GM21390 (cell line): Measurements from ENCODE around the gene SEMA3F.
A peak's percentile ranks its signal among the peaks of the same experiment; 100 is the strongest.

Source experiments
- ATAC-seq: cut with Tn5 transposase; IDR thresholded peaks from one replicate; pipeline ENCODE4 v1.9.1; 2021; ENCODE audit not compliant: unreplicated experiment

Gene SEMA3F

DNA sequence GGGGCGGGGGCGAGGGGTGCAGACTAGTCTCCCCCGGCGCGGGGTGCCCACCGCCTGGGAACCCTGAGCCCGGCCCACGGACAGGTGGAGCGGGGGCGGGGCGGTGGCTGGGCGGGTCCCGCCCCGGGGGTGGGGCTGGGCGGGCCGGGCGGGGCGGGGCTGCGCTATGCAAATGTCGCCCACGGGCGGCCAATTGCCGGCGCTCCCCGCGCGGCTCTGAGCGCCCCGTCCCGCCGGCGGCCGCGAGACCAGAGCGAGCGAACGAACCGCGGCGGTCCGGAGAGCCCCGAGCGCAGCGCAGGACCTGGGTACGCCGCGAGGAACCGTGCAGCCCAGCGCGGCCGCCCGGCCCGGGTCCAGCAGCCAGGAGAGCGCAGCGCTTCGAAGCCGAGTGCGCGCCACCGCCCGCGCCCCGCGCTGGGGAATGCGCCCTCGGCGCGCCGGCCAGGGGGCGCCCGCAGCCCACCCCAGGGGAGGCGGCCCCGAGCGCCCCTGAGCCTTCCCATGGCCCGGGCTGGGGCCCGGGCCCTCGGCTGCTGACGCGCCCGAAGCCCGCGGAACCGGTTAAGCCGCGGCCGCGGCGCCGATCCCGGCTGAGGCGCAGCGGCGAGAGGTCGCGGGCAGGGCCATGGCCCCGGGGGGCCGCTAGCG, at the start of gene SEMA3F:
TSS of gene SEMA3F (plus strand) at position 485 of the 651 bp plus-strand sequence. CDS start 4,299 bp downstream, outside the sequence.
- ATAC-seq = peak; percentile 74

DNA sequence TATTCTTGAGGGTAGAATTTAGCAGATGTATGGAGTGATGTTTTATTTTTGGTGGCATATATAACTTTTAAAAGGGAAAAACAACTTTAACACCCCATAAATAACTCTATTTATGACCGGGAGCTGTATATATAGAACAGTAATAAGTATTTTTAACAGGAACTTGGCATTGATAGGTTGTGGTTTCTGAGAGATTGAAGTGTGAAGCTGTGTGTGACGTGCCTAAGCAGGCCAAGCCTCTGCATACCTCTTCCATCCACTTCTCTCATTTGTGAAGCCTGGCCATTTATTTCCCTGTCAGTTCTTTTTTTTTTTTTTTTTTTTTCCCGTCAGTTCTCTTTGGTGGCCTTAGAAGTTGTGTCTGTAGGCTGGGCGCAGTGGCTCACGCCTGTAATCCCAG, 43.4 kb upstream of the SEMA3F start:
- no peak for ATAC-seq

DNA sequence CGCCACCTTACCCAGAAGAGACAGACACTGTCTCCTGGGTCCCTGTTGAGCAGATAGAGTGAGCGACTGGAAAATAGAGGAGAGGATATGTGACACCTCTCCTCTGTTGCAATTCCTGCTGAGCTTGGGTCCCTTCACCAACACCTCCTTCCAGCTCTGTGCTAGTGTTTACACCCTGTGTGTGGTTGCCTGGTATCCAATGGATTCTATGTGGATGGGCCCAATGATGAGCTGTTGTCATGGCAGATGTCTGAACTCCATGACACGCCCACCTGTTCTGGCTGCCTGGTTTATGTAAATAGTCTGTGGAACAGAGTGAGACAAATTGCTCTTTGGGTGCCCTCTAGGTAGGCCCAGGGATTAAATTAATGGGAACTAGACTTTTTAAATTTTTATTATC, 42.7 kb upstream of the SEMA3F start:
- no peak for ATAC-seq

DNA sequence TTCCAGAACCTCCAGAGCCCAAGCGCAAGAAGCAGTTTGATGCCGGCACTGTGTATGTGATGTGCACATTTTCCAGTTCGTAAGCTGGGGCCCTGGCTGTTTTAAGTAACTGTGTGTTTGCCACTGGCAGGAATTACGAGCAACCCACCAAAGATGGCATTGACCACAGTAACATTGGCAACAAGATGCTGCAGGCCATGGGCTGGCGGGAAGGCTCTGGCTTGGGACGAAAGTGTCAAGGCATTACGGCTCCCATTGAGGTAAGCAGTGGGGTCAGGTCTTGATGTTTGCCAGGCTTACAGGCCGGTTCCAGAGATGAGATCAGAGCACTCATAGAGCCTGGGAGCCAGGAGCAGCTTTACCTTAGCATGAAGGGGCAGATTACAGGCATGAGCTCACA, 38.0 kb upstream of the SEMA3F start:
- no peak for ATAC-seq

DNA sequence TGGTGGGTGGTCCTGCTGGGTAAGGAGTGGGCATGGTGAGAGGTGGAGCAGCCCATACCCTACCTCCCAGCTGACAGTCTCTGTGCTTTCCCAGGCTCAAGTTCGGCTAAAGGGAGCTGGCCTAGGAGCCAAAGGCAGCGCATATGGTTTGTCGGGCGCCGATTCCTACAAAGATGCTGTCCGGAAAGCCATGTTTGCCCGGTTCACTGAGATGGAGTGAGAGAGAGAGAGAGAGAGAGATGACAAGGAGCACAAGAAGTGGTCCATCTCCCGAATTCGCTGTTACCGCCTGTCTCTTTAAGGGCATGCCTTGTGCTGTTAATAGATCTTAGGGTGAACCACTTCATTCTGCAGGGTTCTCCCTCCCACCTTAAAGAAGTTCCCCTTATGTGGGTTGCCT, 36.9 kb upstream of the SEMA3F start:
- ATAC-seq = no peak

DNA sequence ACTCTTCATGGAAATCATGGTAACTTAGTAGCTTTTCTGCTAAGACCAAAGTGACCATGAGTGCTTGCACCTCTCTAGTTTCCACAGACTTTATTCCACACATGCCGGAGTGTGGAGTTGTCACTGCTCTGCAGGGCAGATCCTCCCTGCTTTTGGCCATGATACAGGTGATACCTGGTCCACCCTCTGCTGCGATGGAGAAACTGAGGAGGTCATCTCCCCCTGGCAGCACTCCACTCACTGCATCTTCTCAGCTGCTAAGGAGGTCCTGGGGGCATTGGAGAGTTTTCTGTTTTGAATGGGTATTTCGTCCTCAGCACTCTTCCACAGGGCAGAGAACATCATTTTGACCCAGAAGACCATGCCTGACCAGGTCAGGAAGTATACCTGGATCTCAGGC, 35.3 kb upstream of the SEMA3F start:
- ATAC-seq = no peak

DNA sequence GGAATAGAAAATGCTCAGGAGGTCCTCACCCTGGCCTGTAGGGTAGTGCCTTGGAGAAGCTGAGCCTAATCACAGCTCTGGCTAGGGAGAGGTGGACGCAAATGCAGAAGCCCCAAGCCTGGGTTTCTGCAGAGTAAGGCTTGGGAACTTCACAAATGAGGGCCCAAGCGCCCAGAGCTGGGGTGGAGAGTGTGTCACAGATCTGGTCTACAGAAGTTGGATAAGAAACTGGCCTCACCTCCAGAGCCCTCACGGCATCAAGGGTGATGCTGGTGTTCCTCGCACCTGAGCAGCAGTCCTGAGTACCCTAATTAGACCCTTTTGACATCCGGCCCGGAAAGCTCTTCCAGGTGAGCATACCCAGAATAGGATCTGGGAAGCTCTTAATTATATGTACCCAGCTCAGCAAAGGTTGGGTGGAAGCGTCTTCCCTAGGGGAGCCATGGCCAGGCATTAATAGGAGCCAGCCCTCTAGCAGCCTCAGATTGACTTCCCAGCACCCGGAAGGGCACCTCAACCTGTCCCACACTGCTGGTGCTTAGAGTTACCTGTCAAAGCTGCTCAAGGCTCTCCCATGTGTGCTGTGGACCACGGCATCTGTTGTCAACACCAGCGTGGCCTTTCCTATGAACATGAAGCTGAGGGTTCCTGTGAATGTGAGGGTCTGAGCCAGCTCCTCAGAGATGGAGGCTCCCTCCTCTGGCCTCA, 34.6 kb upstream of the SEMA3F start:
- no peak for ATAC-seq

DNA sequence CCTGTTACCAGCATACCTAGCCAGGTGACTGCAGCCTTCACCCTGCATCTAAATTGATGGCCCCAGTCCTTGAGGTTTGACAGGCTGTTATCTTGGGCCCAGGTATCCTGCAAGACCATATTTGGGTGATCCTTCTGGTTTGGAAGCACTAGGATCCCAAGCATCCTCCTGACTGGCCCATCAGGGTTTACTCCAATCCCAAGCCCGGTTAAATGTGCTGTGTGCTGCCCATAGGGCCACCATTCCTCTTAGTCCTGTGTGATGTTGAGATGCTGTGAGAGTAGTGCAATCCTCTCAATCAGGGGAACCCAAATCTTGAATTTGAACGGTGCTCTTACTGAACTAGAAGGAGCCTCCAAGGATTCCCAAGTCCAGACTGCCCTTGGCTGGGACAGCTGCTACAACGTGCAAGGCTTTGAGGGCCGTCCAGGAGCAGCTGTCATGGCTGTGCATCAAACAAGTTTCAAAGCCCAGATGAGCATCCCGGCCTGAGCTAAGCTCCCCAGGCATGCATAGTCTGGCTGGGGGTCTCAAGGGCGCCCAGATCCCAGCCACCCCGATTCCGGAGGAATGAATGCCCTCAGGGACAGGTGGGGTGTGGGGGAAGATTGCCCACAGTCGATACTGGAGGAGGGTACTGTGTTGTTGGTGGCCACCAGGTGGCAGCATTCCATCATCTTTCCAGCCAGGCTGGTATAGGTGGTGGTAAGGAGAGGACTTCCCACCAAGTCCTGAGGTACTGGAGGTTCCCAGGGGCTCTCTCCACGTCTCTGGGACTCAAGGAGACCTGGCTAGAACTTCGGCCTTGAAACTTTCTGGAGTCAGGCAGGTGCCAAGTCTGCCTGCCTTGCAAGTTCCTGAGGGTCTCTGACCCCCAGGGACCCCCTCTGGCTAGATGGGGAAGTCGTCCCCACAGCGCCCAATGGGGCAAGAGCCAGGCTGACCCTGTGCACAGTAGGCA, 33.8 kb upstream of the SEMA3F start:
- ATAC-seq = no peak

DNA sequence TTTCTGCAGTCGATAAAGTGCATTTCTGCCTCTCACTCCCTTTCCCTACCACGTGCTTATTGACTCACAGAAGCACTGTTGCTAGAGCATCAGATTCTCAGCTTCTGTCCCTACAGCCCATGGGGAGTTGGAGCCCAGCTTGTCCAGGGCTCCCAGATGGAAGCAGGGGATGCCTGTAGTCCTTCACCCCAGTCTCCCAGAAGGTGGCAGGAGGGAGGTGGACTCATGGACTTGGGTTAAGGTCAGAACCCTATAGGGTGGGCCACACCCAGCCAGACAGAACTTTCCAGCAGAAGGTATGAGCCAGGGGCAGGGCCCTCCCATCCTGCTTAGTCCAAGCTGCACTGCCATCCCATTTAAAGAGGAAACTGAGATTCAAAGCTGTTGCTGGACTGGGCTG, 33.1 kb upstream of the SEMA3F start:
- ATAC-seq = no peak

DNA sequence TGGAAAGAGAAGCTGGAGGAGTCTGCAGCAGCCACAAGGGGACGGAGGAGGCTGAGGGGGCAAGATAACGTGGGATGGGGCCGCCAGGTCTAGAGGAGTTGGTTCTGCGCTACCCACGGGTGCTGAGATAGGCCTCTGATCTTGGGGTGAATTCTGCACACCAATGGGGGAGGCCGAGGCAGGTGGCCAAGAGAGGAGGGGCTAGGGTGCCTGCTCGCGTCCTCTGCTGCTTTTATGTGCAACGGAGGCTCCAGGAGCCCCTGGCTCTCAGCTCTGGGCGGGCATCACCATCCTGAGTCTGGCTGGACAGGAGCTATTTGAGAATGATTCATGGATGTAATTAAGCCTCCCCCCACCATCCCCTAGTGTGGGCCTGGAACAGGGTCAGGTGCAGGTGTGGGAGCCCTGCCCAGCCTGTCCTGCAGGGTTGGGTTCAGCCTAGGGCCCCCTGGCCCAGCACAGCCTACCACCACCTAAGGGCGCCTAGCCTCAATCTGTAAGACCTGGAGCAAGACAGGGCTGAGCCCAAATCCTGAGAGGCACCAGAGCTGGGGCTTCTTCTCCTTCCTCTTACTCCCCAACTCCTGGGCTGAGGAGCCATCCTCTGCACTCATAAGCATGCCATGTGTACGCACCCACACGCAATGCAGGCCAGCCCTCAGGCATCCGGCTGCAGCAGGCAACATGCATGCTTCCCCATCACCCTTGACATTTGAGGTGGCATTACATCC, 32.3 kb upstream of the SEMA3F start:
- no peak for ATAC-seq

DNA sequence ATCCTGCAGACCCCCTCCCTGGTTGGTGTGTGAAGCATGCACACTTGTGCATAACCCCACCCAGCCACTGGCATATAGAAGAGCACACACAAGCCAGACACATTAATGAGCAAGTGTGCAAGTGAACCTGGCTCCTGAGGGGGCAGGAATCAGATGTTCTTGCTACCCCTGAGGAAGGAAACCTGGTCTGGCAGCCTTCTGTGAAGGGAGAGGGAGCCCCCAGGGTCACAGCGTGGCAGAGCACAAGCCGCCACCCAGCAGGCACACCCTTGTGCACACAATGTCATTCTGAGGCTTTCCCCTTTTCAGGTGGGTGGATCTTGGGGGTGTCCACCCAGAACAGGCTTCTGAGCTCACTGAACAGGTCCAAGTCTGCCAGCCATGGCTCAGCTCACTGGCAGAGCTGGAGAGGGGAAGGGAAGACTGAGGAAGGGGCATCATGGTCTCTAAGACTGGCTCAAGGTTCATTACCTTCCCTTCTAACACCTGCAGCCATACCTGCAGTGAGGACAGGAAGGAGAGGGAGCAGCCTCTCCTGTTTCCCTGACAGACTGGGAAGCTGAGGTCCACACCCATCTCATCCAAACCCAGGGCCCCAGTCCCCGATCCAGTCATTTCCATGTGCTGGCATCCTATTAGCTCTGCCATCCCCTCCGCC, 31.6 kb upstream of the SEMA3F start:
- ATAC-seq = no peak

DNA sequence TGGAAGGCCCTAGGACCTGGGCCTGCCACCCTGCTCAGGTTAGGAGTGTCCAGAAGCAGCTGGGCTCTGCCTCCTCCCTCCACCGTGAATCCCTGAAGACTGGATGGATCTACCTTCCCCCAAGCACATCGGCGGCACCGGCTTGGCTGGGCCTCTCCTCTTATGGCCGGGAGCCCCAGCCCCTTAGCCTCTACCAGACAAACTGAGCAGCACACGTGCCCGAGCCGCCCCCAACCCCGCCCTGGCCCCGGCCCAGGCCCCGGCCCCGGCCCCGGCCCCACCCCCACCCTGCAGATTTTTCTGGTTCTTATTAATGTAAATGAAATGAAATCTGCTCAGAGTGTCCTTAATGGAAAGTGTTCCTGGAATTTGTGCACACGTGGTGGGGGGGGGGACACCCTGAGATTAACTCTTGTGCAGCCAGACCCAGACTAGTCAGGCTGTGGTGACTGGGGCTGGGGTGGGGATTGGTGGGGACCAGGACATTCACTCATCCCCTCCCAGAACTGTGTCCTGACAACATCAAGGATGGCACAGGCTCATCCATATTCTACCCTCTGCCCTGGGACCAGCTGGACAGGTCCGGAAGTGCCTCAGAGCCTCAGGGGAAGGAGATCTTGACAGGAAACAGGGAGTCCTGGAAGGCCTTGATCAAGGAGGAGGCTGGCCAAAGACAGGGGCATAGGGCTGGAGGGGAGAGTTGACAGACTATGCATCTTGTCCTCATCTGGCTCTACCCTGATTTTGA, 30.9 kb upstream of the SEMA3F start:
- ATAC-seq = no peak

DNA sequence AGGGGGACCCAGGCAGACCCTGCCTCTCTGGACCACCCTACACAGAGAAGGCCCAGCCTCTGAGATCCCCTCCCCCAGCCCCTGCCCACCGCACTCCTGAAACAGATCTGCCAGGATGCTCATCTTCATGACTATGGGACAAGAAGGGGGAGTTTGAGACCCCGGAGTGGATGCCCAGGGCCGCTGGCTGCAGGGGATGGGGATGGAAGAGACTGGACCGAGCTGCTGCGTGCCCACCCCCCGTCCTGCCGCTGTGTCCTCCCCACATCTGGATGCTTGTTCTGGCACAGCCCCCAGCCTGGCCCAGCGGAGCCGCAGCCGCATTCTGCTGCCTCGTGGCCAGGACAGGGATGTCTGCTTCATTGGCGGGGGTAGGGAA, 30.3 kb upstream of the SEMA3F start:
- no peak for ATAC-seq

DNA sequence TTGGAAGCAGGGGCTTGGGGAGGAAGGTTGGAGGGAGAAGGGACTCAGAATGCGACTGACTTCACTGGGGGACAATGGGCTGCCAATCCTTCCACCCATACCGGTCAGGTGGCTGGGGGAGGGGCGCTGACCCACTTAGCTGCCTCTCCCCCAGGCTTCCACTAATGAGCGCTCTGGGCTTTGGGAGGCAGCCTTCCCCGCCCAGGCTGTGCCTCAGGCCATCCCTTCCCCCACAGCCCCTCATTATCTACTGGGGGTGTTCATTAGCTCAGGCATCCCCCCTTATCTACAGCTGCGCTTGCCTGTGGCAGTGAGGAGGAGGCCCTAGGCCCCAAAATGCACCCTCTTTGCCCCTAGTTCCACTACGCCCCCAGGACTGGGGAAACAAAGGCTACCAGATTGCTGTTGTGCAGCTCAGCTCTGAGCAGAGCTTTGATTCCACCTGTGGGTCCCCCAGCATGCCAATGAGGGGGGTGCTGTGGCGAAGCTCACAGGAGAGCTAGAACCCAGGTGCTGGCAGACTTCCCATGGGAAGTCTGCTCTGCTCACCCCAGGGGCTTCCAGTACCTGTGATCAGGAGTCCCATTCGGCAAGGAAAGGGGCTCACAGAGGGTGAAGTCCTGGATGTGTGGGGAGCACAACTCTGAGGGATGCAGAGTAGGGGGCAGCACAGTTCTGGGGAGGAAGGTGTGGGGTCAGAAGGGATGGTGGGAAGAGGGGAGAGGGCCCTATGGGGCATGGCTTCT, 29.4 kb upstream of the SEMA3F start:
- ATAC-seq = no peak

DNA sequence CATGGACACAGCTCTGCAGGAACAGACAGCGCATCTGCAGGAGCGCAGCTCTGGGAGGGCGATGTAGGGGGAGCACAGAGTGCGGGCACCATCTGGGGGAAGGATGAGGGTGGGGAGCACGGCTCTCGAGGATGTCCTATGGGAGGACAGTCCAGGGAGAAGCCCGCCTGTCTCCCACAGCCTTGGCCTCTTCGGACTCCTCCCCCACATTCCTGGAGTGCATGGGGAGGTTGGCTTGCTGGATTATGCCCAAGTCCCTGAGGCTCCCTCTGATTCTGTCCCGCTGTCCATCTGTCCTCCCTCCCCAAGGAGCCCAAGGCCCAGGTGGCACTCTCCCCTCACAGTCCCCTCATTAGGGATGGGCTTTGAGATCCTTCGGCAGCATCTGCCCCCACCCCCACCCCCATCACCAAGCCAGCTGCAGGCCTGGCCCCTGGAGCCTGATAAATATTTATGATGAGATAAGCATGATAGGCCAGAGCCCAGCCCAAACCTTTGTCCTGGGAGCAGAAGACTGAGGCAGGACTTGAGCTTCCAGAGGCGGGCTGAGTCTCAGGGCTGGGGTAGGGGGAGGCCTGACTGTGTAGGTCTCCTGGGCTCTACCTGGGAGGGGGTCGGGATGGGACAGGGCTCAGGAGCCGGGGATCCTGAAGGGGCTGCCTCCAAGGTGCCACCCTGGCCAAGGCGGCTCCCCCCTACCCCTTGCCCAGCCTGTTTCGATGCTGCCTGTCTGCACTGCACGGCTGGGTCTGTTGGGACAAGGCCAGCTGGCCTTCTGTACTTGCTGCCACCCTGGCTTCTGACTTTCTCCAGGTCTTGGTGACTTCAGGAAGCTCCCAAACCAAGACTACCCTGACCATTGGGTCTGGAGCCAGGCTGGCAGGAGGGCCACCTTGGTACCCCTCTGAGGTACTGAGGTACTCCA, 28.6 kb upstream of the SEMA3F start:
- no peak for ATAC-seq

DNA sequence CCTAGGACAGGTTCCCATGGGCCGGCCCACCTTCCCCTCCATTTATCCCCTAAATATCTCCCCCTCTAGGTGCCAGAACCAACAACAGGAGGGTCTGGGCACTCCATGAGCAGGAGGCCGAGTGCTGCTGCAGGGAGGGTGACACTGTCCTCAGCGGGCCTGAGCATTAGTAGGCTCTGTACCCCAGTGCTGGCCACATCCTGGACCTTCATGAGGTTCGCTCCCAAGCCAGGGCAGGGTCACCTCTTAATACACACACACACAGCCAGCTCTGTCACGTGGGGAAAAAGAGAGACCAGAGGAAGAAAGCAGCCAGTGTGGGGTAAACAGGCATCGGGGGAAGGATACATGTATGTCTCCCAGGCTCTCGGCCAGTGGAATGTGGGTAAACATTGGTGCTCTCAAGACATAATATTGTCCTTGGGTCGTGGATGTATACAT, 27.9 kb upstream of the SEMA3F start:
- no peak for ATAC-seq

DNA sequence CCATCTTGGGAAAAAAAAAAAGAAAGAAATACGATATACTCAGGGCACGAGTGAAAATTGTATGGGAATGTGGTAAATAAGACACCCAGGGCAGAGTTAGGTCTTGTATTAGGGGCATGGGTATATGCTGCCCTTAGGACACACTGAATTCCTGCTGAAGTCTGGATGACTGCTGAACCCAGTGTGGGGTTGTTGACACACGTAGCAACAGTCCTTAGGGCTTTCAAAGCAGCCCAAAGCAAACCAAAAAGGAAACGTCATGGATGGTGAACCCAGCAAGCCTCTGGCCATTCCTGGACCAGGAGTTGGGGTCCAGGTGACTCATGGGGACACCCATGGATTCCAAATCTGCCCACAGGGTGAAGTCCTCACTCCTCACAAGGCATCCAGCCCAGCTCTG, 27.1 kb upstream of the SEMA3F start:
- no peak for ATAC-seq

DNA sequence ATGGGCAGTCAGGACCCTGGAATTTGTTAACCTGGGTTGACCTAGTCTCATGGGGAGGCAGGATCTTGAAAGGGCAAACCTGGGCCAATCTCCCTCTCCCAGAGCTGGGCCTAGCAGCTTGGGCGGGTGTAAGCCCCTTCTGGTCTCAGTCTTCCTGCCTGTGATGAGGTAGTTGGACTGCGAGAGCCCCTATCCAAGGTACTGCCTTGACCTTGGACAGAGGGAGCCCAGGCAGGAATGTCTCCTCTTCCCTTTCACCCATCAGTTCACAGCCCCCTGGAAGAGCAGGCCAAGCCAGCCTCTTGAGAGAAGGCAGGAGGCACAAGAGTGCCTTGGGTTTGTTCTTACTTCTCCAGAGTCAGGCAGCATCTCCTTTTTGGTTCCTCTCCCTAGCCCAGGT, 24.7 kb upstream of the SEMA3F start:
- no peak for ATAC-seq
